ENCODE results near the gene LGALS7.
"Not testable (repeated sequence)": the region's sequence is repeated elsewhere in the genome, so short reads cannot be mapped to it uniquely, and the experiment has no call there.

The LGALS7 gene

DNA sequence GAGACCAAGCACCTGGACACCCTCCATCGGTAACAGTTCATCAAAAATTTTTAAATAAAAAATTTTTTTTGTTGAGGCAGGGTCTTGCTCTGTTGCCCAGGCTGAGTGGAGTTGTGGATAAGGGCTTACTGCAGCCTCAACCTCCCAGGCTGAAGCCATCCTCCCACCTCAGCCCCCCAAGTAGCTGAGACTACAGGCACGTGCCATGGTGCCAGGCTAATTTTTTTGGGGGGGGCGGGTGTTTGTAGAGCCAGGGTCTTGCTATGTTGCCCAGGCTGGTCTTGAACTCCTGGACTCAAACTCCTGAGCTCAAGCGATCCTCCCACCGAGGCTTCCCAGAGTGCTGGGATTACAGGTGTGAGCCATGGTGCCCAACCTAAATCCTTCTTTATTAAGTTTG is 20.4 kb upstream of the LGALS7 start:
- Histone ChIP-seq H3K36me3 (no peaks in the 10 kb centered on the region), H3K27ac (no peak overlapping the region), H3K9me3 (ENCODE audit: severe bottlenecking) (no peaks in the 10 kb centered on the region), H3K27me3 (ENCODE audit: insufficient read depth, low read depth, severe bottlenecking) (no peaks in the 10 kb centered on the region), H3K4me3 (ENCODE audit: low read depth, low read length) (no peak overlapping the region)
- TF ChIP-seq, protein P1, sequence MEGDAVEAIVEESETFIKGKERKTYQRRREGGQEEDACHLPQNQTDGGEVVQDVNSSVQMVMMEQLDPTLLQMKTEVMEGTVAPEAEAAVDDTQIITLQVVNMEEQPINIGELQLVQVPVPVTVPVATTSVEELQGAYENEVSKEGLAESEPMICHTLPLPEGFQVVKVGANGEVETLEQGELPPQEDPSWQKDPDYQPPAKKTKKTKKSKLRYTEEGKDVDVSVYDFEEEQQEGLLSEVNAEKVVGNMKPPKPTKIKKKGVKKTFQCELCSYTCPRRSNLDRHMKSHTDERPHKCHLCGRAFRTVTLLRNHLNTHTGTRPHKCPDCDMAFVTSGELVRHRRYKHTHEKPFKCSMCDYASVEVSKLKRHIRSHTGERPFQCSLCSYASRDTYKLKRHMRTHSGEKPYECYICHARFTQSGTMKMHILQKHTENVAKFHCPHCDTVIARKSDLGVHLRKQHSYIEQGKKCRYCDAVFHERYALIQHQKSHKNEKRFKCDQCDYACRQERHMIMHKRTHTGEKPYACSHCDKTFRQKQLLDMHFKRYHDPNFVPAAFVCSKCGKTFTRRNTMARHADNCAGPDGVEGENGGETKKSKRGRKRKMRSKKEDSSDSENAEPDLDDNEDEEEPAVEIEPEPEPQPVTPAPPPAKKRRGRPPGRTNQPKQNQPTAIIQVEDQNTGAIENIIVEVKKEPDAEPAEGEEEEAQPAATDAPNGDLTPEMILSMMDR (IDR thresholded peaks at IDR 0.05; ENCODE audit: low read depth, low read length): no peak
- DNase-seq: no peak

DNA sequence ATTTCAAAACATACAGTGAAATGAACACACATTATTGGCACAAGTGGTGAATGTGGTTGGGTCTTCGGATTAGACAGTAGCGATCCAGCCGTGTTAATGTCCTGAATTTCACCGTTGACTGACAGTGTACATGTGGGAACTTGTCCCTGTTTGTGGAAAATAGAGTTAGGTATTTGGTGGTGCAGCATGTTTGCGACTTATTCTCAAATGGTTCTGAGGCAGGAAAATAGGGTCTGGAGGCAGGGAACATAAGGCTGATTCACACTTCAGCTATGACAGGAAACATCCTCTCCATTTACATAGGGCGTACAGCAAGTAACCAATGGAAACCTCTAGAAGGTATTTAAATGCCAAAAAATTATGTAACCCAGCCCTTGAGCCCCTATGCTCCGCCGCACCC is 19.9 kb upstream of the LGALS7 start:
- no peak overlapping the region for H3K4me3 ChIP-seq (ENCODE audit: low read depth, low read length)
- no peak overlapping the region for H3K27ac ChIP-seq
- TF ChIP-seq, protein P1 (IDR thresholded peaks at IDR 0.05; ENCODE audit: low read depth, low read length): no peak

DNA sequence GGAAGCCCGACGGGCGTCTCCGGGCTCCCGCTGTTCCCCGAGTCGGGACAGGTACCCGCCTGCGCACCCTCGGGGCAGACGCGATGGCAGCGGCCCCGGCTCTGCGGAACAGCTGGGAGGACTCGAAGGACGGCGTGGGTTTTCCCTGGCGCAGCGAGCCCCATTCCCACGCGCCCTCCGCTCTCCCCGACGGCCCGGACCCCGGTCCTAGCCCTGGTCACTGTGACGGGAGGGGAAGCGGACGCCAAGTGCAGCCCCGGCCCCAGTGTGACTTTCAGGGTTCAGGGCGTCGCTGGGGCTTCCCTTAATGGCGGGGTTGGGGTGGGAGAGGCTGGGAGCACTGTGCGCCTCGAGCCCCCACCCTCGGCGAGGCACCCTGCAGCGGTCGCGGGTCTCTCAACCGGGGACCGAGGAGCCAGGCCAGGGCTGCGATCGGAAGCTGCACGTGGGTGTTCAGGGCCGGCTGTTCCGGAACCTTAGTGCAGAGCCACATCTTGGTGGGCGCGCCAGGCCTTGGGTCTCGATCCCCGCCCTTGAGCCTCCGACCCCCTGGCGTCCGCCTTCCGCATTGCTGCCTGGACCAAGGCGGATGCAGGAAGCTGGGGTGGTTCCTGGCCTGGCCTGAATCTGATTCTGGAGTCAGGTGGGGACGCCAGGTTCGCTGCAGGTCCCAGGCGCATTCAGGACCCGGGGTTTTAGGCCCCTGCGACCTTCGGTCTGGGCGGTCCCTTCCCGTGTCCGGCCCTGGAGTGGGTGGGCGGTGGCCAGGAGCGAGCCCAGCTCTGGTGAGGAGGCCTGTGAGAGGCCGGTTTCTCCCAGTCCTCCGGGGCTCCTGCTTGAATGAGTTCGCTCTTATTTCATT is 19.2 kb upstream of the LGALS7 start:
- Histone ChIP-seq H3K27me3 (ENCODE audit: insufficient read depth, low read depth, severe bottlenecking) (no peaks in the 10 kb centered on the region), H3K4me3 (ENCODE audit: low read depth, low read length) (no peak overlapping the region), H3K9me3 (ENCODE audit: severe bottlenecking) (no peaks in the 10 kb centered on the region), H3K27ac (no peak overlapping the region), H3K36me3 (no peaks in the 10 kb centered on the region)
- TF ChIP-seq, protein P1 (IDR thresholded peaks at IDR 0.05; ENCODE audit: low read depth, low read length): no peak
- DNase-seq: no peak

More for the DNA sequence above, 19.9 kb upstream of the LGALS7 start:
- no peaks in the 10 kb centered on the region for H3K9me3 ChIP-seq (ENCODE audit: severe bottlenecking)
- H3K36me3 ChIP-seq: no peaks in the 10 kb centered on the region
- no peaks in the 10 kb centered on the region for H3K27me3 ChIP-seq (ENCODE audit: insufficient read depth, low read depth, severe bottlenecking)
- DNase-seq: no peak

DNA sequence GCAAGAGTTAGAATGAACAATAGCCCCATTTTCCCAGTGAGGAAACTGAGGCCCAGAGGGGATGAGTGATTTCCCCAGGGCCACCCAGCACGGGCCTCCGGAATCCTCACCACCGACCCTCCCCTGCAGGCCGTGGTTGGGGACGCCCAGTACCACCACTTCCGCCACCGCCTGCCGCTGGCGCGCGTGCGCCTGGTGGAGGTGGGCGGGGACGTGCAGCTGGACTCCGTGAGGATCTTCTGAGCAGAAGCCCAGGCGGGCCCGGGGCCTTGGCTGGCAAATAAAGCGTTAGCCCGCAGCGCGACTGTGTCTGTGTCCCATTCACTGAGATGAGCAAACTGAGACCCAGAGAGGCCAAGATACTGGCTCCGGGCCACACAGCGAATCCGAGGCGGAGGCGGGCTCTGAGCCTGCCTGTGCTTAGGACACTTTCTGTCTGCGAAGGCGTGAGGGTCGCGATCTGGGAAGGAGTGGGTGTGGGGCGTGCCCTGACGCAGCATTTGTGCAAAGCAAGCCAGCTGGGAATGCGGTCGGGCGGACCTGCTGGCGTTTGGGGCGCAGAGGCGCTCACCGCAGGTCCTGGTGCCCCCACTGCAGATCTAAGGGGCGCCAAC is 18.2 kb upstream of the LGALS7 start:
- H3K4me3 ChIP-seq (ENCODE audit: low read depth, low read length); H3K9me3 ChIP-seq (ENCODE audit: severe bottlenecking); DNase-seq; H3K36me3 ChIP-seq; H3K27me3 ChIP-seq (ENCODE audit: insufficient read depth, low read depth, severe bottlenecking); H3K27ac ChIP-seq: not testable (repeated sequence)

DNA sequence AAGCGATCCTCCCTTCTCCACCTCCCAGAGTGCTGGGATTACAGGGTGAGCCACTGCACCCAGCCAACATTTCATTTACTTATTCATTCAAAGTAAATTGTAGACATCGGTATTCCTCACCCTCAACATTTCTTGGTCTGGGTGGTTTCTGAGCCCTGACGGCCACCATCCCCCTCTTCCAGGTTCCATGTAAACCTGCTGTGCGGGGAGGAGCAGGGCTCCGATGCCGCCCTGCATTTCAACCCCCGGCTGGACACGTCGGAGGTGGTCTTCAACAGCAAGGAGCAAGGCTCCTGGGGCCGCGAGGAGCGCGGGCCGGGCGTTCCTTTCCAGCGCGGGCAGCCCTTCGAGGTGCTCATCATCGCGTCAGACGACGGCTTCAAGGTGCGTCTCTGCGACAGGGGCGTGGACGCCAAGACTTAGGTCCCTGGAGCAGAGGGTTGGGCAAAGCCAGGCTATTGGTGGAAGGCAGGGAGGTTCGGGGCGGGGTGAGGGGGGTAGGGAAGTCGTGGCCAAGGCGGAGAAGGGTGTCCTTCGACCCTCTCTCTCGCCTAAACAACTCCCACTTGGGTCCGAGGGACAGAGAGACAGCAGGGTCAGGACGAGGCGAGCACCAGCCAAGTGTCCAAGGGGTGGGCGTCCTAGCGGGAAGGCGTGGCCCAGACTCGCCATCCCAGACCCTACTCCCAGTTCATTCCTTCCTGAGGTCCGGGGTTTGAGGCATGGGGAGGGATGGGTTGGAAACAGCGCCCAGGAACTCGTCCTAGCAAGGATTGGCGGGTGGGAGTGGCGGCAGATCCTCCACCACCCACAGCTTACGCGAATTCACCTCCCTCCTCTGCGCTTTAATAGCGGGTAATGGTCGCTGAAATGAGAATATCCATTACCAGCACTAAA is 17.4 kb upstream of the LGALS7 start:
- H3K4me3 ChIP-seq (ENCODE audit: low read depth, low read length); H3K27ac ChIP-seq; H3K36me3 ChIP-seq; H3K9me3 ChIP-seq (ENCODE audit: severe bottlenecking); DNase-seq; H3K27me3 ChIP-seq (ENCODE audit: insufficient read depth, low read depth, severe bottlenecking): not testable (repeated sequence)

DNA sequence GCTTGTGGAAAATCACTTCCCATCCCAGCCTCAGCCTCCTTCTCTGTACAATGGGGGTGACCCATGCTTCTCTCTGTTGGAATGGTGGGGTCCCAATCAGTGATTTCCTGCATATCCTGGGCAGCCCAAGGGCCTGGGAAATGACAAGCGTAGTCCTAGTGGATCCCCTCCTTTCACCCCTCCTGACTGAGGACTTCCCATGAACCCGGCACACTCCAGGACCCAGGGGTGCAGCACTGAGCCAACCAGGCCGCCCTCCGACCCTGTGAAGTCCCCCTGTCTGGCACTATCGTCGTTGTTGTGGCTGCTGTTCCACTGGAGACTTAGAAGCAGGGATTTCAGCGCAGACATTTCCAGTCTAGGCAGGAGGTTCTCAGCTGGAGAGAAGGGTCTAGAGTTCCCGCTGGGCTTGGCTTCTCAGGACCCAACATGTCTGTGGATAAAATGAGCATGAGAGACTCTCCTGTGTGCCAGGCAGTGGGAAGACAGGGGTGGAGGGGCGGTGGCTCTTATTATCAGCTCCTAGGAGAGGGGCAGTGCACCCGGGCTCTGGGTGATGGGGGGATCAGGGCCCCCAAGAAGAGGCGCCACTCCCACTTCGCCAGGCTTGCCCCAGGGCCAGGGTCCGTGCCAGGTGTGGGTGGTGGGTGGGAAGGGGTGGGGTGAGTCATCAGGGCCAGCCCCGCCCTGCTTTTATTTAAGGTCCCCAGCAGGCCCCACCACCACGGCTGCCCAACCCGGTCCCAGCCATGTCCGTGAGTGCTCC is 15.3 kb upstream of the LGALS7 start, which contains the start of gene LGALS7B:
Gene LGALS7B, plus strand, starts transcription at position 723 of the 766 bp plus-strand sequence. Its CDS starts 27 bp downstream, at position 750.
- Histone ChIP-seq H3K4me3 (ENCODE audit: low read depth, low read length) (no peak within 1 kb of the TSS), H3K27me3 (ENCODE audit: insufficient read depth, low read depth, severe bottlenecking) (no peaks in the 10 kb centered on the region), H3K9me3 (ENCODE audit: severe bottlenecking) (no peaks in the 10 kb centered on the region), H3K36me3 (no peaks in the 10 kb centered on the region), H3K27ac (no peak within 1 kb of the TSS)
- no peak for DNase-seq
- TF ChIP-seq, protein P1 (IDR thresholded peaks at IDR 0.05; ENCODE audit: low read depth, low read length): no peak
